ENCODE measurements around the gene COL4A2.
"Not testable (repeated sequence)": the region's sequence is repeated elsewhere in the genome, so short reads cannot be mapped to it uniquely, and the experiment has no call there.

COL4A2 gene

DNA sequence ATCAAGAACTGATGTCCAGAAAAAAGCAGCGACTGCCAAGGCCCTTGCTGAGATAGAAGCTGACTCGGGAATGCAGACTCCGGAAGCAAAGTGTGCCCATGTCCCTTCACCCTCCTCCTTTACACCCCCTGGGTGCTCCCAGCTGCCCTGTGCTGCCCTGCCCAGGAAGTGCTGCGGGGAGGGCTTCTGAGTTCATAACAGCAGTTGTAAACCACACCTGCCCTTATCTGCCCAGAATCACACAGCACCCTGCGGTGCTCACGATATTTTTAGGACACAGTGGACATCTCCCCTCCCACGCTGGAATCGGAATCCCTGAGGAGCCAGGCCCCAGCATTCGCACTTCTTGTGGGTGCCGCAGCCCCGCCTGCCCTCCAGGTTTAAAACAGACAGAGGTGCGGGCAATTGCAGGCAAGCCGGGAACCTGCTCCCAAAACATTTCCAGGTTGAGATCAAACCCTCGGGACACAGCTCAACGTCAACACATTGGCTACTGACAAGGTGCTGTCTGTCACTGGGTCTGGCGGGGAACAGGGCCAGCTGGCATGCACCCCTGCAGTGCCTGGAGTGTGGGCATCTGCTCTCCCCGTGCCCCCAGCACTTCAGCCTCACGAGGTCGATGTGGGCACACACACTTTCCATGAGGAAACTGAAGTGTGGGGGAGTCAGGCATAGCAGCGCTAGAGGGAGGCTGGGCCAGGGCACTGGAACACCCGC is 217.6 kb downstream of the COL4A2 start:
- no peak for DNase-seq

- DNase-seq = no peak
Measured at GRCh38 chr13:110525328-110526319, 218.5 kb downstream of the COL4A2 start.

DNA sequence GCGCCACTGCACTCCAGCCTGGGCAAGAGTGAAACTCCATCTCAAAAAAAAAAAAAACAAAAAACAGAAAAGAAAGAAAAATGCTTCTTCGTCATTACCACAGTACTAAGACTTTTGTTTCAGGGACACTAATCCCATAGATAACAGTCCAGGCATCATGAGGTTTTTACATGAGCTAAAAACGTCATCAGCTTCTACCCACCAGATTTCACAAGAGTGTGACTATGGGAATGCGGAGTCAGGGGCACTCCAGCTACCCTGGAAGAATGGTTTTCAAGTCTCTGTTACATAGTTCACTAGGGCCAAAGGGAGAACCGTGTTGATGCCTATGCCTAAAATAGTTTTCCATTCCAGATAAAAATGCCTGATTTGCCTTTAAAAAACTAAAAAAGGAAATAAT is 221.3 kb downstream of the COL4A2 start:
- no peak for DNase-seq

- no peak for DNase-seq
Measured at GRCh38 chr13:110528911-110529310, 221.8 kb downstream of the COL4A2 start.

GRCh38 chr13:110529522-110530311 is 222.6 kb downstream of the COL4A2 start:
- DNase-seq = no peak

GRCh38 chr13:110531100-110531499 is 224.0 kb downstream of the COL4A2 start:
- DNase-seq = no peak

- no peak for DNase-seq
Measured at GRCh38 chr13:110531671-110532083, 224.6 kb downstream of the COL4A2 start.

- not testable (repeated sequence) for DNase-seq
Measured at GRCh38 chr13:110532258-110532657, 225.2 kb downstream of the COL4A2 start.

DNA sequence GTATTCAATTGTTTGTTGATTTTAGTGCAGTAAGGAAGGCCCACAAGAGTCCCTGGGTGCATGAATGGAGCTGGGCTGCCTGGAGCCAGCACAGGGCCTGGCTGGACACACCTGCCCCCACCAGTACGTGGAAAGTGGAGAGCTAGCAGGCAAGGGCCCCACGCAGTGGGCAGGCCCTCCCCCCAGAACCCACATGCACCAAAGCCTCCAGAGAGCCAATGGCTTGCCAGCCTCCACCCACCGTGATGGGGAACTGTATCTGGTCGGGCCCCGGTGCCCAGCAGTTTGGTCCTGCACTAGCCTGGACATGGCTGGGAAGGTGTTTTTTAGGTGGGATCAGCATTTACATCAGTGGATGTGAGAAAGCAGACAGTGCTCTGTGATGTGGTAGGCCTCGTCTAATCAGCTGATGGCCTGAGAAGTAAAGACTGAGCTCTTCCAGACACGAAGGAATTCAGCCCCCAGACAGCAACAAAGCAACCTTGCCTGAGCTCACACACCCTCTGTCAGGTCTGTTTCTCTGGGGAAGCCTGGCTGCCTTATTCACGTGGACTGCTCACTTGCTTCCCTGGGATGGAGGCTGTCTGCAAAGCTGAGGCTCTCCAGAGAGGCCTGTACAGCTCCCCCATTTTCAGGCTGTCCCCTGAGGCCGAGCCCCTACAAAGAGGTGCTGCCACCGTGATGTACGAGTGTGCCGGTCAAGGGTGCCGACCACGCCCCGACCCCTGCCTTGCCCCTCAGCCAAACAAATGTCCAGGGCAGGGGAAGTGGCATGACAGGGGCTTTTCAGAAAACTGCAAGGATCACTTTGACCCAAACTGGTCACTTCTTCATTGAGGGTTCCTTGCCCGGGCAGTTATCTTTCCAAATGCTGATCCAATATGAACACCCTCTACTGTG is 226.9 kb downstream of the COL4A2 start:
- no peak for DNase-seq

- no peak for DNase-seq
Measured at GRCh38 chr13:110535526-110535925, 228.4 kb downstream of the COL4A2 start.

- DNase-seq = no peak
Measured at GRCh38 chr13:110536006-110536693, 229.1 kb downstream of the COL4A2 start.

DNA sequence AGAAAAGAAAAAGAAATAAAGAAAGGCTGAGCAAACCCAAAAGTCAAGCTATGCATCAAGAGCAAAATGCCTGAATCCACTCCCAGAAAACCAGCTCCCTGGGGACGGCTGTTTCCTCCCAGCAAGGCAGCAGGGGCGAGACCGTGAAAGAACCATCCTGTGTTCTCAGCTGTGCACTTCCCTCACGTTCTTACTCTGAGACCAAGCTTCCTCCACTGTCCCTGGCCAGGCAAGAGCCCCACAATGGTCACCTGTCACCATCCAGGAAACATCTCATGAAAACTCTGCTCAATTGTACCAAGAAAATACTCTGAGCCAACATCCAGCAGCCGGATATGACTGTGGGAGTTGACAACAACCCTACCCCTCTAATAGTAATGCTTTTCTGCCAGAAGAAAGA is 231.5 kb downstream of the COL4A2 start:
- no peak for DNase-seq

- no peak for DNase-seq
Measured at GRCh38 chr13:110539894-110540293, 232.8 kb downstream of the COL4A2 start.

DNA sequence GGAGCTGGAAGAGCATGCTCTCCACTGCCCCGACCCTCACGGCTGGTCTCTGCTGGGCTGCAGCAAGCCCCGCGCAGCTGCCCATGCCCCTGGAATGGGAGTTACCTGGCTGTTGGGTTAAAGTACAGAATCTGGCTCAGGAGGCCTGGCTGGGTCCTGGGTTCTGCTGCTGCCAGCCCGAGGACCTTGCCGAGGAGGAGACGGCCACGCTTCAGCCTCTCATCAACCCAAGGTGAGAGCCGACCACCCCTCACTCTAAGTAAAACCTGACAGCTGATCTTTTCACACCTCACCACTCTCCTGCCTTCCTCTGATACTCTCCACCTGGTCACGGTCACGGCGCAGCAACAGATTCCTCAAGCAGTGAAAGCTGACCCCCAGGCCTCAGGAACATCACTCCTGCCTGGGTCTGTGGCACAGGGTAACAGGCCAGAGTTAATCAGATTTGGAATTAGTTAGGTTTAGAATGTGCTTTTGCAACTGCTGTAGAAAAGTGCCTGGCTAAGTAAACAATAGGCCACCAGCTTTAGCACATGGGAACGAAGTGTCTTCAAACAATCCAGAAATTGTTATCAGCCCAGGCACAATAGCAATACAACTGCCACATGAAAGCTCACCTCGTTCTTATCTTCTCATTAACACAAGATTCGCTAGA is 233.9 kb downstream of the COL4A2 start:
- no peak for DNase-seq

DNA sequence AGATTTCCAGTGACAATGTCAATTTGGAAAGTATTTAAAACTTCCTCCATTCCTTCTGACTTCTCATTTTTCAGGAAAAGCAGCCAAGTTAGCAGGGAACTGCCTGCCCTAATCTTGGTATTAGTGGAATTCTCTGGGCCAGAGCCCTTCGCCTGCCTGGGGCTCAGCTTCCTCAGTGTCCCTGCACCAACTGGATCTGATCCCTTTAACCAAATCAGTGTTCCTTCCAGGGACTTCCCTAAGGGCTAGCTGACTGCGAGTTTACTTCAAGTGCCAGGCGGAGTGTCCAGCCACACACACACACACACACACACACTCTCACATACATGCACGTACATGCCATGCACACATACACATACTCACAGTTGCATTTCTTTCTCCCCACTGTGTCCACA is 234.4 kb downstream of the COL4A2 start:
- DNase-seq = no peak

GRCh38 chr13:110542169-110542796 is 235.2 kb downstream of the COL4A2 start:
- DNase-seq = no peak

GRCh38 chr13:110546378-110546777 is 239.3 kb downstream of the COL4A2 start:
- DNase-seq = no peak

DNA sequence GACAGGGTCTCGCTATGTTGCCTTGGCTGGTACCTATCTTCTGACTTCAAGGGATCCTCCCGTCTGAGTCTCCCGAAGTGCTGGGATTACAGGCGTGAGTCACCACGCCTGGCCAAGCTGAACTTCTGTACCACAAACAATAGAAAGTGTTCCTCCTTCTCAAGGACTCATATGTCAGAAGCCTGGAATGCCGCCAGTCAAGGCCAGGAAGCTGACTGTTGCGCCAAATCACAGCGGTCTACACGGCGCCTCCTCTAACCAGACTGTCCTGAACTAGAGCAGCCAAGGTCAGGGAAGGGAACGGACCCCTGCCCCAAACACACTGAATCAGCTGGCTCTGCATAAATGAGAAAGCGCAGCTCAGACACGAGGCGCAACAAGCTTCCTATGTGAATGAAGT is 239.8 kb downstream of the COL4A2 start:
- no peak for DNase-seq

DNA sequence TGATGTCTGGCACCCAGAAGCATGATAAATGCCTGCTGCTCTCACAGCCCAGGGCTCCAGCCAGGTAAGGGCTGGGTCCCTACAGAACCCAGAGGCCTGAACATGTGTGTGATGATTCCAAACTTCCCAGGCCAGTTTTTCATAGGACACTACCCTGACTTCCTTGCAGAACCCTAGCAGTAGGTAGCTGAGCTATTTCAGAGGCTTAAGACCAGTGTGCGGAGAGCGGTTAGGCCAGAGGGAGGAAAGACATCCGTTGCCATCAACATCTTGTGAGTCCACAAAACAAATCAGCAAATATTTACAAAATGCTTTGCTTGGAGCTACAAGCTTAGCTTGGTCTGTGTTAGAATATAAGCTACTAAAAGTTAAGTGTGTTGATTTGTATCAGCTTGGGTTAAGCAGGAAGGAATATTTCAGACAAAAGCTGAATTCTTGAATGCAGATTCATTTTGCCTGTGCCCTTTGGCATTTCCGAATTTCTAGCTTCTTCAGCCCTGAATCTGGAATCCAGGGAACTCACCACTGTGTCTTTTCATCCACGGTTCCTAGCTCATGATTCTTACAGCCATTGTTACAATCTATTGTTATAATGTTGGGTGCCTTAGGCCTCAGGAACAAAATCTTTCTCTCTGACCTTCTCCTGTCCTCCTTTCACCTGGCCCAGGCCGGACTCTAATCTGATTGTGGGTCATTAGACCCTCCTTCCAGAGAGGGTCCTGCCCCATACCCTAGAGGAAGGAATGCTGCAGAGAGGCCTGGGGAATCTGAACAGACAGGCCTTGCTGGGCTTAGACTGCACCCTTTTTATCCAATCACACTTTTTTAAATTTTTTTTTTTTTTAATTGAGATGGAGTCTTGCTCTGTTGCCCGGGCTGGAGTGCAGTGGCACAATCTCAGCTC is 242.1 kb downstream of the COL4A2 start:
- DNase-seq = no peak
